ENCODE data around the gene PTPRS. TPM values are rescaled to one million over a fixed set of nuclear protein-coding genes. Genes with fewer than 3 reads are reported as not detected.

PTPRS gene
- total and polyA plus RNA-seq, 2 of the 8 experiments (the other 6 are each of a cell fraction or from before 2014, with no cell fraction given): 96.8 to 223 TPM

DNA sequence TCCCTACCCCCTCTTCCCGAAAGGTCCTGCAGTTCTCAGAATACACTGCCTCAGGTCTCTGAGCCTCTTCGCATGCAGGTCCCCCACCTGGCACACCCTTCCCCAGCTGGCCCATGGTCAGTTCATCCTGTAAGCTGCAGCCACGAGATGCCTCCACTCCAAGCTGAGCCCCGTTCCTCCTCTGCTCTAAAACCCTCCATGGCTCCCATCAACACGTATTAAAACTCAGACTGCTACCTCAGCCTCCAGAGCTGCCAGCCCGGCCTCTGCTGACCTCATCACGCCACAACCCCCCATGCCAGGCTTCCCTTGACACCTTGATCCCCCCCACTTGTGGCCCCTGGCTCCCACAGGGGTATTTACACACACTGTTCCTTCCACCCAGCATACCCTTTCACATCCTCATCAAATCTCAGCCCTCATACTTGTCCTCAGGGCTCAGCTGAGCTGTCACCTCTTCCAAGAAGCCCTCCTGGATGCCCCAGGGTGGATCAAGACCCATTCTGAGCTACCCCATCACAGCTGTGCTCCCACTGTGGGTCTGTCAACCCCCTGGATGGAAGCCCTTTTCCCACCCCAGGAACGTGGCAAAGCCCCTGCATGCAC lies 48.9 kb downstream of the PTPRS start:
- H2BK5ac ChIP-seq (ENCODE audit: low read depth, low read length): no peak overlapping the region
- ChIA-PET CTCF (ENCODE audit: partially characterized antibody) (interaction anchor here (0.9 to 1.7 kb wide), 4 partner anchors 9 to 67 kb away, joined by 3 to 7 read pairs (median 4); no protein-coding TSS in a partner anchor), POLR2A (ENCODE audit: partially characterized antibody) (interaction anchor here (1.1 to 4.9 kb wide), 5 partner anchors 12 to 48 kb away, joined by 4 to 24 read pairs (median 5); partner anchors contain the start of gene PTPRS)
- peaks cover 39% of the 10 kb centered on the region for H3K79me1 ChIP-seq (ENCODE audit: low read depth, low read length)
- no peak overlapping the region for H2BK15ac ChIP-seq (ENCODE audit: low read length)
- no peaks in the 10 kb centered on the region for H3K36me3 ChIP-seq (ENCODE audit: control insufficient read depth in 2 of 4, insufficient read depth in 4 of 4, low read length in 3 of 4)
- H3K4me2 ChIP-seq (ENCODE audit: insufficient read depth in 1 of 2, low read depth in 2 of 2, low read length in 2 of 2): peak overlapping the region; percentile 71 to 91; a peak in 3 of 4 replicates
- DNase-seq (ENCODE audit: low read depth in 1 of 2, low spot score in 2 of 2) (no peak), FAIRE-seq (no peak)
- H3K56ac ChIP-seq (replicated peaks; ENCODE audit: insufficient read length, low read depth, low read length): no peak overlapping the region
- H3K23ac ChIP-seq (ENCODE audit: insufficient read length): no peak overlapping the region
- no peak overlapping the region for H4K91ac ChIP-seq (replicated peaks; ENCODE audit: insufficient read length, low read length)
- H2BK12ac ChIP-seq (ENCODE audit: low read depth, low read length): no peak overlapping the region
- H3K27ac ChIP-seq (ENCODE audit: low read depth, low read length): no peak overlapping the region
- H3K14ac ChIP-seq (ENCODE audit: insufficient read length): no peak overlapping the region
- WGBS, 2 experiments (ENCODE audit: extremely low coverage in 1 of 2, insufficient coverage in 1 of 2, insufficient read length in 1 of 2, insufficient replicate concordance in 2 of 2, low coverage in 1 of 2, low lambda C conversion rate in 2 of 2, missing lambda C conversion rate in 1 of 2): 90% methylated on average over 8 of the region's 8 CpGs; no CpG with 5 or more reads in 1 of the 2 experiments
- H3K18ac ChIP-seq (ENCODE audit: extremely low read depth, low read length): no peak overlapping the region
- H2BK20ac ChIP-seq (ENCODE audit: low read length): no peak overlapping the region
- H4K8ac ChIP-seq (ENCODE audit: extremely low read depth, insufficient read depth, low read length): no peak overlapping the region; the same call in 1 of the 2 replicates
- H3K23me2 ChIP-seq (ENCODE audit: low read depth, low read length): peaks cover 12% of the 10 kb centered on the region; the same call in 1 of the 2 replicates
- no peaks in the 10 kb centered on the region; a peak in 1 of 7 replicates for H3K27me3 ChIP-seq (replicated peaks in 1 of 4; ENCODE audit: control insufficient read depth in 3 of 4, extremely low read depth in 1 of 4, insufficient read depth in 3 of 4, low read length in 3 of 4)
- peaks cover 45 to 66% of the 10 kb centered on the region in 2 experiments for H4K20me1 ChIP-seq (replicated peaks in 1 of 2; ENCODE audit: control insufficient read depth in 1 of 2, insufficient read depth in 2 of 2, low read length in 2 of 2)
- peak overlapping the region in 2 of 4 experiments; percentile 57 to 96; a peak in 3 of 8 replicates for H3K4me3 ChIP-seq (ENCODE audit: extremely low read depth in 1 of 4, insufficient read depth in 2 of 4, low read depth in 3 of 4, low read length in 4 of 4)
- no peak overlapping the region for H2BK120ac ChIP-seq (replicated peaks; ENCODE audit: low read depth, low read length)
- H2AFZ ChIP-seq (ENCODE audit: low read length): no peak overlapping the region
- H2AK5ac ChIP-seq (ENCODE audit: low read depth, low read length): no peak overlapping the region
- H3K4ac ChIP-seq (replicated peaks; ENCODE audit: insufficient read length, low read depth, low read length): no peak overlapping the region
- H4K5ac ChIP-seq (ENCODE audit: insufficient read length, low read depth, low read length): no peak overlapping the region
- no peaks in the 10 kb centered on the region for H3K9me3 ChIP-seq (ENCODE audit: insufficient read depth in 2 of 2, low read depth in 1 of 2, low read length in 1 of 2)
- peaks cover 0 to 27% (median 18%) of the 10 kb centered on the region in 4 experiments; a peak in 6 of 7 replicates for H3K4me1 ChIP-seq (replicated peaks in 1 of 4; ENCODE audit: control insufficient read depth in 3 of 4, insufficient read depth in 4 of 4, low read length in 3 of 4)
- peaks cover 10 to 71% of the 10 kb centered on the region in 2 experiments for H3K79me2 ChIP-seq (ENCODE audit: control insufficient read depth in 1 of 2, insufficient read depth in 2 of 2, low read length in 2 of 2)
- peak overlapping the region in 1 of 4 experiments; percentile 10; a peak in 1 of 7 replicates for H3K9ac ChIP-seq (replicated peaks in 1 of 4; ENCODE audit: extremely low read depth in 1 of 4, low read depth in 3 of 4, low read length in 3 of 4)
- TF ChIP-seq TEAD4 (IDR thresholded peaks at IDR 0.05; ENCODE audit: low read depth, low read length): no peak
- TF ChIP-seq BACH1 (IDR thresholded peaks at IDR 0.05; ENCODE audit: low read length): no peak
- no peak for TF ChIP-seq RNF2 (IDR thresholded peaks at IDR 0.05; ENCODE audit: borderline replicate concordance, low read depth, low read length, missing control alignments, poor library complexity, severe bottlenecking)
- no peak for TF ChIP-seq TBP (IDR thresholded peaks at IDR 0.05; ENCODE audit: low read depth, low read length)
- TF ChIP-seq BCL11A (IDR thresholded peaks at IDR 0.05; ENCODE audit: low read depth in 2 of 2, low read length in 2 of 2): no peak
- TF ChIP-seq CHD2 (IDR thresholded peaks at IDR 0.05; ENCODE audit: low read length): no peak
- TF ChIP-seq PHF8 (conservative IDR thresholded peaks at IDR 0.05; ENCODE audit: low read depth, low read length): no peak
- TF ChIP-seq FOSL1 (IDR thresholded peaks at IDR 0.05; ENCODE audit: insufficient read depth, low read depth, low read length): no peak

Measured in H1 (cell line).